Panc1 (cell line): ENCODE measurements around the gene NFATC2. TPM values are rescaled to one million over a fixed set of nuclear protein-coding genes. Genes with fewer than 3 reads are reported as not detected.

Experiments used
- ATAC-seq: fragments of 200-7000 bp; cut with Tn5 transposase; 2 replicates; pipeline ENCODE4 v1.9.1; 2020; ENCODE audit warnings: mild to moderate bottlenecking, moderate library complexity
- BruUV-seq: library from RNA; stranded (reverse); fragments of 400-500 nt; replicated peaks from 2 replicates; lab custom pipeline; 2021; lab: Mats Ljungman, UMichigan
- CTCF ChIA-PET: fragments of 300-600 bp; sonication (Branson Sonifier 250); formaldehyde crosslinking; loops from one replicate; lab custom pipeline; 2022; ENCODE audit warnings: antibody characterized with exemption; lab: Charles Lee
- POLR2A ChIA-PET: fragments of 300-600 bp; sonication (Branson Sonifier 250); formaldehyde crosslinking; loops from one replicate; lab custom pipeline; 2022; ENCODE audit warnings: antibody characterized with exemption; lab: Charles Lee
- DNase-seq: peaks from one replicate; pipeline ENCODE4 v3.0.0-alpha.2; 2010; ENCODE audit warnings: low read depth, low spot score
- H3K27ac ChIP-seq: 2 replicates; pipeline ENCODE4 v1.5.1; 2011; ENCODE audit warnings: mild to moderate bottlenecking, low read length, inconsistent platforms
- H3K27me3 ChIP-seq: fragments of 200-500 bp; sonication (Bioruptor generic); 2 replicates; pipeline ENCODE4 v1.6.0; 2014; ENCODE audit warnings: low read length, inconsistent platforms; ENCODE audit not compliant: control insufficient read depth, insufficient read depth
- H3K36me3 ChIP-seq: fragments of 200-500 bp; sonication (Bioruptor generic); 2 replicates; pipeline ENCODE4 v1.5.1; 2014; ENCODE audit warnings: inconsistent platforms, mild to moderate bottlenecking, low read length, moderate library complexity; ENCODE audit not compliant: control insufficient read depth, insufficient read depth
- H3K4me1 ChIP-seq: 2 replicates; pipeline ENCODE4 v1.5.1; 2011; ENCODE audit warnings: inconsistent platforms, mild to moderate bottlenecking, low read length, moderate library complexity; ENCODE audit not compliant: control insufficient read depth, insufficient read depth
- H3K4me3 ChIP-seq, 2 experiments: 2 replicates each; pipeline ENCODE4 v1.5.1; 2011 to 2012; ENCODE audit warnings: low read depth in 2 of 2, low read length in 2 of 2, mild to moderate bottlenecking in 2 of 2, inconsistent platforms in 1 of 2, moderate library complexity in 1 of 2
- H3K9me3 ChIP-seq: fragments of 200-500 bp; sonication (Bioruptor generic); 2 replicates; pipeline ENCODE4 v1.5.1; 2014; ENCODE audit warnings: low read depth, mild to moderate bottlenecking, inconsistent platforms, low read length, moderate library complexity; ENCODE audit not compliant: control insufficient read depth, insufficient read depth
- CTCF ChIP-seq: fragments of 450-650 bp; IDR thresholded peaks from 2 replicates; pipeline ENCODE4 v1.5.1; 2017; ENCODE audit warnings: mild to moderate bottlenecking
- POLR2AphosphoS5 ChIP-seq: IDR thresholded peaks from 2 replicates; pipeline ENCODE4 v1.6.1; 2012; ENCODE audit warnings: mild to moderate bottlenecking, low read depth, low read length, moderate library complexity
- SIN3A ChIP-seq: IDR thresholded peaks from 2 replicates; pipeline ENCODE4 v1.6.1; 2012; ENCODE audit warnings: low read depth, mild to moderate bottlenecking, low read length, moderate library complexity, borderline replicate concordance; ENCODE audit not compliant: insufficient read depth
- TCF7L2 ChIP-seq: IDR thresholded peaks from 2 replicates; pipeline ENCODE4 v1.6.1; 2011; ENCODE audit warnings: mild to moderate bottlenecking, low read depth, low read length, inconsistent platforms
- in situ Hi-C: cut with HindIII; loops from 2 replicates; pipeline ENCODE4 v1.10.0; 2016; ENCODE audit warnings: low sequenced_read_pairs, low pct_unique_long_range_greater_than_20kb
- intact Hi-C: fragments of 100-400 bp; cut with micrococcal nuclease; formaldehyde crosslinking; loops from one replicate; pipeline ENCODE4 v1.10.0; 2022; ENCODE audit not compliant: unreplicated experiment
- total RNA-seq: library from RNA; stranded (reverse); gene quantifications from one replicate; pipeline ENCODE4 v1.2.1, GENCODE V29; 2021; ENCODE audit not compliant: unreplicated experiment
- TF ChIP-seq, protein P1 (sequence below), 2 experiments: IDR thresholded peaks; 2 replicates each; pipeline ENCODE4 v1.6.1; 2011 to 2012; ENCODE audit warnings: low read depth in 2 of 2, control low read depth in 1 of 2, low read length in 1 of 2, mild to moderate bottlenecking in 1 of 2, moderate library complexity in 1 of 2; ENCODE audit not compliant: insufficient read depth in 1 of 2

NFATC2 gene
- total RNA-seq, 1 experiment from 2014 or later = 10.6 TPM

- TF ChIP-seq CTCF = no peak
- TF ChIP-seq, protein P1, sequence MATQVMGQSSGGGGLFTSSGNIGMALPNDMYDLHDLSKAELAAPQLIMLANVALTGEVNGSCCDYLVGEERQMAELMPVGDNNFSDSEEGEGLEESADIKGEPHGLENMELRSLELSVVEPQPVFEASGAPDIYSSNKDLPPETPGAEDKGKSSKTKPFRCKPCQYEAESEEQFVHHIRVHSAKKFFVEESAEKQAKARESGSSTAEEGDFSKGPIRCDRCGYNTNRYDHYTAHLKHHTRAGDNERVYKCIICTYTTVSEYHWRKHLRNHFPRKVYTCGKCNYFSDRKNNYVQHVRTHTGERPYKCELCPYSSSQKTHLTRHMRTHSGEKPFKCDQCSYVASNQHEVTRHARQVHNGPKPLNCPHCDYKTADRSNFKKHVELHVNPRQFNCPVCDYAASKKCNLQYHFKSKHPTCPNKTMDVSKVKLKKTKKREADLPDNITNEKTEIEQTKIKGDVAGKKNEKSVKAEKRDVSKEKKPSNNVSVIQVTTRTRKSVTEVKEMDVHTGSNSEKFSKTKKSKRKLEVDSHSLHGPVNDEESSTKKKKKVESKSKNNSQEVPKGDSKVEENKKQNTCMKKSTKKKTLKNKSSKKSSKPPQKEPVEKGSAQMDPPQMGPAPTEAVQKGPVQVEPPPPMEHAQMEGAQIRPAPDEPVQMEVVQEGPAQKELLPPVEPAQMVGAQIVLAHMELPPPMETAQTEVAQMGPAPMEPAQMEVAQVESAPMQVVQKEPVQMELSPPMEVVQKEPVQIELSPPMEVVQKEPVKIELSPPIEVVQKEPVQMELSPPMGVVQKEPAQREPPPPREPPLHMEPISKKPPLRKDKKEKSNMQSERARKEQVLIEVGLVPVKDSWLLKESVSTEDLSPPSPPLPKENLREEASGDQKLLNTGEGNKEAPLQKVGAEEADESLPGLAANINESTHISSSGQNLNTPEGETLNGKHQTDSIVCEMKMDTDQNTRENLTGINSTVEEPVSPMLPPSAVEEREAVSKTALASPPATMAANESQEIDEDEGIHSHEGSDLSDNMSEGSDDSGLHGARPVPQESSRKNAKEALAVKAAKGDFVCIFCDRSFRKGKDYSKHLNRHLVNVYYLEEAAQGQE (IDR thresholded peaks at IDR 0.05; ENCODE audit: insufficient read depth in 1 of 2, low read depth in 2 of 2, low read length in 1 of 2) = no peak
- no peak for TF ChIP-seq TCF7L2
- TF ChIP-seq POLR2AphosphoS5 = no peak
- Histone ChIP-seq H3K9me3 (no peaks in the 10 kb centered on the region), H3K36me3 (no peaks in the 10 kb centered on the region), H3K27me3 (no peaks in the 10 kb centered on the region), H3K27ac (no peak overlapping the region), H3K4me3 (no peak overlapping the region), H3K4me1 (no peaks in the 10 kb centered on the region)
- CTCF ChIA-PET = interaction anchor here (1.2 kb wide), 1 partner anchor 9 kb away, joined by 4 read pairs; no protein-coding TSS in a partner anchor
- POLR2A ChIA-PET = no interaction called here
- in situ Hi-C loops = no loop called here
- BruUV-seq = no TSS peak
- ATAC-seq (no peak), DNase-seq (no peak)
- intact Hi-C loops = no loop called here
Measured at GRCh38 chr20:51553897-51554486, 11.5 kb upstream of the NFATC2 start.

GRCh38 chr20:51551186-51551585 is 8.7 kb upstream of the NFATC2 start:
- CTCF ChIA-PET = no interaction called here
- no TSS peak for BruUV-seq
- intact Hi-C loops = no loop called here
- H3K36me3 ChIP-seq = no peaks in the 10 kb centered on the region
- no peaks in the 10 kb centered on the region for H3K27me3 ChIP-seq
- H3K27ac ChIP-seq = no peak overlapping the region
- H3K9me3 ChIP-seq = no peaks in the 10 kb centered on the region
- TF ChIP-seq TCF7L2 = no peak
- ATAC-seq = no peak
- no peak overlapping the region for H3K4me3 ChIP-seq
- POLR2A ChIA-PET = no interaction called here
- no peaks in the 10 kb centered on the region for H3K4me1 ChIP-seq
- DNase-seq = no peak
- in situ Hi-C loops = no loop called here

GRCh38 chr20:51549474-51549873 is 7.0 kb upstream of the NFATC2 start:
- Histone ChIP-seq H3K4me1 (no peaks in the 10 kb centered on the region), H3K4me3 (no peak overlapping the region), H3K27ac (no peak overlapping the region), H3K27me3 (no peaks in the 10 kb centered on the region), H3K9me3 (no peaks in the 10 kb centered on the region), H3K36me3 (no peaks in the 10 kb centered on the region)
- ChIA-PET CTCF (no interaction called here), POLR2A (no interaction called here)
- in situ Hi-C loops = no loop called here
- ATAC-seq (no peak), DNase-seq (no peak)
- intact Hi-C loops = no loop called here
- BruUV-seq = no TSS peak
- TF ChIP-seq POLR2AphosphoS5 (no peak), SIN3A (no peak), TCF7L2 (no peak), CTCF (no peak)
- TF ChIP-seq, protein P1 (IDR thresholded peaks at IDR 0.05; ENCODE audit: insufficient read depth in 1 of 2, low read depth in 2 of 2, low read length in 1 of 2) = no peak
